Esophagus squamous epithelium (tissue), 4 donors: Measurements from ENCODE around the gene BAIAP3.

Source experiments
- POLR2A ChIP-seq, 4 donors: fragments of 450-650 bp; IDR thresholded peaks; one replicate each; pipeline ENCODE4 v1.6.1; 2017; ENCODE audit warnings: antibody characterized with exemption in 4 of 4, mild to moderate bottlenecking in 4 of 4, moderate library complexity in 3 of 4
- TF ChIP-seq, protein P1 (sequence below), 6 experiments: fragments of 450-650 bp in 4 of 6; fragments of 200-600 bp in 2 of 6; sonication (generic) in 2 of 6; IDR thresholded peaks; one replicate each; pipeline ENCODE4 v1.5.1; 2016 to 2019; ENCODE audit warnings: antibody characterized with exemption in 6 of 6, mild to moderate bottlenecking in 4 of 6, moderate library complexity in 4 of 6

DNA sequence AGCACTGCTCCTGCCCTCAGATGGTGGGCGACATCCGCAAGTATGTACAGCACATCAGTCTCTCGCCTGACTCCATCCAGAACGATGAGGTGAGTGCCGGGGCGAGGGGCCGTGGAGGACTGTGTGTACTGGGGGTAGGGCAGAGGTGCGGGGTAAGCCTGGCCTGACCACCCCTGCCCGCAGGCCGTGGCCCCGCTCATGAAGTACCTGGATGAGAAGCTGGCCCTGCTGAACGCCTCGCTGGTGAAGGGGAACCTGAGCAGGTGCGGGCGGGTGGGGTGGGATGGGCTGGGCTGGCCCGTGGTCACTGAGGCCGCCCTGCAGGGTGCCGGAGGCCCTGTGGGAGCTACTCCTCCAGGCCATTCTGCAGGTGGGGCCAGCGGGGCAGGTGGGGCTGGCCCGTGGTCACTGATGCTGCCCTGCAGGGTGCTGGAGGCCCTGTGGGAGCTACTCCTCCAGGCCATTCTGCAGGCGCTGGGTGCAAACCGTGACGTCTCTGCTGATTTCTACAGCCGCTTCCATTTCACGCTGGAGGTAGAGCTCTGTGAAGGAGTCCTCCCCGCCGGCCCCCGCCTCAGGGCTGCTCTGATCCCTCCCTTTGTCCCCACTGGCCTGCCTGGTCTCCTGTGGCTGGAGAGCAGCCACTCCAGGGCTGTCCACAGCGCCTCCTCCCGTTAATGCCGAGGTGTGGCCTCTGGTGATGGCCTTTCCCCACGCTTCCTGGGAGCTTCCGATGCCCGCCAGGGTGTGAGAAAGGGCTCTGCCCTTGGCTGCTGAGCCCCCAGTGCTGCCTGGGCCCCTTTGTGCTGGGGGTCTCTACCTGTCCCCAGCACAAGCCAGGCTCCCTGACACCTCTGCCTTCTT is 13.2 kb downstream of the BAIAP3 start:
- TF ChIP-seq, protein P1, sequence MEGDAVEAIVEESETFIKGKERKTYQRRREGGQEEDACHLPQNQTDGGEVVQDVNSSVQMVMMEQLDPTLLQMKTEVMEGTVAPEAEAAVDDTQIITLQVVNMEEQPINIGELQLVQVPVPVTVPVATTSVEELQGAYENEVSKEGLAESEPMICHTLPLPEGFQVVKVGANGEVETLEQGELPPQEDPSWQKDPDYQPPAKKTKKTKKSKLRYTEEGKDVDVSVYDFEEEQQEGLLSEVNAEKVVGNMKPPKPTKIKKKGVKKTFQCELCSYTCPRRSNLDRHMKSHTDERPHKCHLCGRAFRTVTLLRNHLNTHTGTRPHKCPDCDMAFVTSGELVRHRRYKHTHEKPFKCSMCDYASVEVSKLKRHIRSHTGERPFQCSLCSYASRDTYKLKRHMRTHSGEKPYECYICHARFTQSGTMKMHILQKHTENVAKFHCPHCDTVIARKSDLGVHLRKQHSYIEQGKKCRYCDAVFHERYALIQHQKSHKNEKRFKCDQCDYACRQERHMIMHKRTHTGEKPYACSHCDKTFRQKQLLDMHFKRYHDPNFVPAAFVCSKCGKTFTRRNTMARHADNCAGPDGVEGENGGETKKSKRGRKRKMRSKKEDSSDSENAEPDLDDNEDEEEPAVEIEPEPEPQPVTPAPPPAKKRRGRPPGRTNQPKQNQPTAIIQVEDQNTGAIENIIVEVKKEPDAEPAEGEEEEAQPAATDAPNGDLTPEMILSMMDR (IDR thresholded peaks at IDR 0.05): peak in 1 of 6 experiments; percentile 14
- no peak for TF ChIP-seq POLR2A (IDR thresholded peaks at IDR 0.05)
